NCI-H146 (cell line): ENCODE results near the gene MAL.

Experiments used
- DNase-seq: peaks from one replicate; lab custom pipeline; 2025; lab: John Stamatoyannopoulos, UW

MAL gene

GRCh38 chr2:95048825-95049682, 23.5 kb downstream of the MAL start:
- no peak for DNase-seq

GRCh38 chr2:95049683-95049955, 24.1 kb downstream of the MAL start:
- DNase-seq, result no peak

GRCh38 chr2:95049961-95050360, 24.5 kb downstream of the MAL start:
- DNase-seq, result no peak

GRCh38 chr2:95050385-95051300, 25.1 kb downstream of the MAL start:
- no peak for DNase-seq

GRCh38 chr2:95051626-95052025, 26.1 kb downstream of the MAL start:
- no peak for DNase-seq

GRCh38 chr2:95052307-95052706, 26.8 kb downstream of the MAL start:
- DNase-seq, result peak; percentile 89

- no peak for DNase-seq
These were observed 27.4 kb downstream of the MAL start for GRCh38 chr2:95052804-95053479.

- DNase-seq, result peak; percentile 18
These were observed 28.0 kb downstream of the MAL start for GRCh38 chr2:95053543-95053942.

- no peak for DNase-seq
These were observed 28.5 kb downstream of the MAL start for GRCh38 chr2:95054016-95054415.

- DNase-seq, result no peak
These were observed 29.8 kb downstream of the MAL start for GRCh38 chr2:95055262-95055661.

GRCh38 chr2:95056044-95056443, 30.5 kb downstream of the MAL start:
- DNase-seq, result no peak

- DNase-seq, result no peak
These were observed 31.3 kb downstream of the MAL start for GRCh38 chr2:95056461-95057459.

- no peak for DNase-seq
These were observed 32.2 kb downstream of the MAL start for GRCh38 chr2:95057535-95058370.

- DNase-seq, result no peak
These were observed 33.0 kb downstream of the MAL start for GRCh38 chr2:95058466-95058988.

- no peak for DNase-seq
These were observed 33.6 kb downstream of the MAL start for GRCh38 chr2:95058989-95059641.

- DNase-seq, result no peak
These were observed 34.3 kb downstream of the MAL start for GRCh38 chr2:95059656-95060370.

GRCh38 chr2:95060446-95061118, 35.1 kb downstream of the MAL start:
- no peak for DNase-seq

- DNase-seq, result no peak
These were observed 35.6 kb downstream of the MAL start for GRCh38 chr2:95061119-95061512.
